Non-pigmented ciliary epithelial cell (primary cell): ENCODE data around the gene CRTC1.
"Not testable (repeated sequence)": the region's sequence is repeated elsewhere in the genome, so short reads cannot be mapped to it uniquely, and the experiment has no call there.

ENCODE experiments used
- DNase-seq: peaks from one replicate; pipeline ENCODE4 v3.0.0-alpha.2; 2010; ENCODE audit warnings: low read depth

The CRTC1 gene

GRCh38 chr19:18802354-18802753 is 118.9 kb downstream of the CRTC1 start:
- no peak for DNase-seq

- DNase-seq: no peak
These were observed 120.2 kb downstream of the CRTC1 start for GRCh38 chr19:18803550-18804138.

DNA sequence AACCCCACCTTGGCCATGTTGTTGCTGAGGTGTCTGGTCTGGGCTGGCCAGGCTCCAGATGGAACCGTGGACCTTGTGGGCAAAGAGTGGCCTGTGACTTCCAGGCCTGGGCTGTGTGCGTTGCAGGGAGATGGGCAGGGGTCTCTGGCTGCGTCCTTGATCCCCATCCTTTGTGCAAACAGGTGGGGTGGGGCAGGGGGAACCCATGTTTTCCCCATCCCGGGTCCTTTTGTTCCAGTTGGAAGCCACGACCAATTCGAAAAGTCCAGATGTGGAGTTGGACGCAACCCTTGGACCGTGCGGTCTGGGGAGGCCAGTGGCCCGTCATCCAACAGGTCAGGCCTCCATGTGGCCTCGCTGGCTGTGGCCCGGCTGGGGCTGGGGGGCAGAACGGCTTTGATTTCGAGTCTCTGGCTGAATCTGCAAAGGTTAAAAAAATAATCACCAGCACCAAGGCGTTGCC is 120.7 kb downstream of the CRTC1 start:
- no peak for DNase-seq

DNA sequence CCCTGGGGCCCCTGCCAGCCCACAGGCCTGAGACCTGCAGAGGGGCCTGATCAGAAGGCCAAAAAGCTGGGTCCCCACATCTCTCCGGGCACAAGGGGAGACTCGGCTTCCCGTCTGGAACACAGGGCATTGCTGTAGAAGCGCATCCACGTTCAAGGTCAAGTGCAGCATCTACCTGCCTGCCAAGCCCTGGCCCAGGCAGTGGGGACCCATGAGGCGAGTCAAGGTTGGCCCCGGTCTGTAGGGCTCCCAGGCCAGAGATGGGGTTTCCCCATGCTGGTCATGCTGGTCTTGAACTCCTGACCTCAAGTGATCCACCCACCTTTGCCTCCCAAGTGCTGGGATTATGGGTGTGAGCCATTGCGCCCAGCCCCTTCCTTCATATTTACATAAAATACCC is 121.2 kb downstream of the CRTC1 start:
- DNase-seq: no peak

- DNase-seq: no peak
These were observed 124.4 kb downstream of the CRTC1 start for GRCh38 chr19:18807861-18808331.

DNA sequence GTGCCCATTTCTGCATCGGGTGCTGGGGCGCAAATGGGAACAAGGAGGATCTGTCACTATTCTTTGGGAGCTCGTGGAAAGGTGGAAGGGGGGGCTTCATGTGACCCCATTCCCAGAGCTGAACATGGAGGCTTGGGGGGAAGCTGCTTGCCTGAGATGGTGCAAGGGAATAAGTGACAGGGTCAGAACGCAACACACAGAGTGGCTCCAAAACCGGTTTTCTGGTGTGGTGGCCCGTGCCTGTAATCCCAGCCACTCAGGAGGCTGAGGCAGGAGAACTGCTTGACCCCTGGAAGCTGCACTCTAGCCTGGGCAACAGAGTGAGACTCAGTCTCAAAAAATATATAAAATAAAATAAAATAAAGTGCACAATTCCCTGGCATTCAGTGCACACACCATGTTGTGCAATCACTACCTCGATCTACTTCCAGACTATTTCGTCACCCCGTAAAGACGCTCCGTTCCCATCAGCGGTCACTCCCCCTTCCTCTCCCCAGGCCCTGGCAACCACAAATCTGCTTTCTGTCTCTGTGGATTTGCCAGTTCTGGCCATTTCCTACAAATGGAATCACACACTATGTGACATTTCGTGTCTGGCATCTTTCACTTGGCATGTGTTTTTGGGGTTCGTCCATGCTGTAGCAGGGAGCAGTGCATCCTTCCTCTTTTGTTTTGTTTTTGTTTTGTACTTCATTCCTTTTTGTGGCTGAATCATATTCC is 125.8 kb downstream of the CRTC1 start:
- DNase-seq: peak; percentile 30

DNA sequence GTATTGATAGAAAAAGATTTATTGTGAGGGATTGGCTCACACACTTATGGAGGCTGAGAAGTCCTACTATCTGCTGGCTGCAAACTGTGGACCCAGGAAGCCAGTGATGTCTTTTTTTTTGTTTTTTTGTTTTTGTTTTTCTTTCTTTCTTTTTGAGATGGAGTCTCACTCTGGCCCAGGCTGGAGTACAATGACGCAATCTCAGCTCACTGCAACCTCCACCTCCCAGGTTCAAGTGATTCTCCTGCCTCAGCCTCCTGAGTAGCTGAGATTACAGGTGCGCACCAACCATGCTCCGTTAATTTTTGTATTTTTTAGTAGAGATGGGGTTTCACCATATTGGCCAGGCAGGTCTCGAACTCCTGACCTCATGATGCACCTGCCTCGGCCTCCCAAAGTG is 128.2 kb downstream of the CRTC1 start:
- DNase-seq: not testable (repeated sequence)

- no peak for DNase-seq
These were observed 130.6 kb downstream of the CRTC1 start for GRCh38 chr19:18814063-18814462.

DNA sequence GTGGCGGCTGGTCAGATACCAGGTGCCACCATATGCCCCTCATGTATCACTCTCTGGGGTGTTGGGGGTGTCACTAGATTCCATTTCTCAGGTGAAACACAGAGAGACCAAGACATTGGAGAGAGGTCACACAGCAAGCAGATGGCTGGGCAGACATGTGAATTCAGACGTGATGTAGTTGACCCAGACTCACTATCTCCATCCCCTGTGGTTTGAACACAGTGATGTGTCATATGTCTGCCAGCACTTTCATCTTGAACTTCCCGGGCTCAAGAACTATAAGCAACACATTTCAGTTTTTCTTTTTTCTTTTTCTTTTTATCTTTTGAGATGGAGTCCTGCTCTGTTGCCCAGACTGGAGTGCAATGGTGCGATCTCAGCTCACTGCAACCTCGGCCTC is 132.2 kb downstream of the CRTC1 start:
- no peak for DNase-seq

DNA sequence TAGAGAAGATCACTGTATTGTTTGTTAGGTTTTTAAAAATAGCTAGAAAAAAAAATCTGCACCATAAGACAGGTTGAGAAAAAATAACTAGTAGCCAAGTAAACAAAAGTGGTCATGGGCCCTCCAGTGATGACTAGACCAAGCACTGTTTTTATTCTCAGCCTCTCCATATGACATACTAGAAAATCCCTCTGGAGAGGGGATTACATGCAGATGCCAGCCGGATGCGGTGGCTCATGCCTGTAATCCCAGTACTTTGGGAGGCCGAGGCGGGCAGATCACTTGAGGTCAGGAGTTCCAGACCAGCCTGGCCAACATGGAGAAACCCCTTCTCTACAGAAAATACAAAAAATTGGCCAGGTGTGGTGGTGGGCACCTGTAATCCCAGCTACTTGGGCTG is 133.2 kb downstream of the CRTC1 start:
- DNase-seq: not testable (repeated sequence)

GRCh38 chr19:18817574-18817973 is 134.1 kb downstream of the CRTC1 start:
- no peak for DNase-seq

- no peak for DNase-seq
These were observed 145.3 kb downstream of the CRTC1 start for GRCh38 chr19:18828786-18829185.

- DNase-seq: no peak
These were observed 147.0 kb downstream of the CRTC1 start for GRCh38 chr19:18830488-18830887.

GRCh38 chr19:18831524-18832305 is 148.2 kb downstream of the CRTC1 start, which contains the start of gene UPF1:
Gene UPF1, plus strand, starts transcription at chr19:18831959. Its CDS starts 251 bp downstream, at chr19:18832210.
- no peak for DNase-seq
